NCI-H2196 (cell line): Measurements from ENCODE around the gene PDPR.
A peak's percentile ranks its signal among the peaks of the same experiment; 100 is the strongest.
"Not testable (repeated sequence)": the region's sequence is repeated elsewhere in the genome, so short reads cannot be mapped to it uniquely, and the experiment has no call there.

ENCODE experiments used
- DNase-seq: peaks from one replicate; lab custom pipeline; 2025; ENCODE audit not compliant: unreplicated experiment; lab: John Stamatoyannopoulos, UW

The PDPR gene

GRCh38 chr16:70127706-70128105 lies 13.6 kb downstream of the PDPR start:
- DNase-seq, result not testable (repeated sequence)

GRCh38 chr16:70128844-70129243 lies 14.7 kb downstream of the PDPR start:
- not testable (repeated sequence) for DNase-seq

- not testable (repeated sequence) for DNase-seq
These were observed 21.7 kb downstream of the PDPR start for GRCh38 chr16:70135796-70136195.

DNA sequence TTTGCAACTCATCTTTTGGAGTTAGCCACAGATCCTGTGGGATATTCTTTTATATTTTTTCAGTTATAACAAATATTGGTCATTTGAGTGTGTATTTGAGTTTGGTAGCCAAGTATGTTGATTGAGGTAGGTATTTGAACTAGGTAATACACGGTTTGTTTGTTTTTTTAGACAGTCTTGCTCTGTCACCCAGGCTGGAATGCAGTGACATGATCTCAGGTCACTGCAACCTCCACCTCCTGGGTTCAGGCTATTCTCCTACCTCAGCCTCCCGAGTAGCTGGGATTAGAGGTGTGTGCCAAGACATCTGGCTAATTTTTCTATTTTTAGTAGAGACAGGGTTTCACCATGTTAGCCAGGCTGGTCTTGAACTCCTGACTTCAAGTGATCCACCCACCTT lies 22.5 kb downstream of the PDPR start:
- not testable (repeated sequence) for DNase-seq

- DNase-seq, result not testable (repeated sequence)
These were observed 28.6 kb downstream of the PDPR start for GRCh38 chr16:70142739-70143138.

GRCh38 chr16:70143231-70143895 lies 29.2 kb downstream of the PDPR start:
- not testable (repeated sequence) for DNase-seq

GRCh38 chr16:70147853-70148252 lies 33.7 kb downstream of the PDPR start:
- not testable (repeated sequence) for DNase-seq

DNA sequence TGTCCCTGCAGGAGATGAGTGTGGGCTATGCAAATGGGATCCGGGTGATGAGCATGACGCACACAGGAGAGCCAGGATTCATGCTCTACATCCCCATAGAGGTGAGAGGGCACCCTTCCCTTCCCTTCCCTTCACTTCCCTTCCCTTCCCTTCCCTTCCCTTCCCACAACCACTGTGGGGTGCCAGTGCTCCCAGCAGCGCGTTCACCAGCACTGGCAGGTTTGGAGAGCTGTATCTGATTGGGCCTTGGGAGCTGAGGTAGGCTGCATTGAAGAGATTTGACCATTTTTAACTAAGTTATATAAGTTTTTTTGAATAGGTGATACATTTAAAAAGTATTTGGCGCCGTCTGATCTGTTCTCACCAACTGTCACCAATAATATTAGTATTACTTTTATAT lies 34.3 kb downstream of the PDPR start:
- DNase-seq, result not testable (repeated sequence)

GRCh38 chr16:70149296-70149695 lies 35.2 kb downstream of the PDPR start:
- not testable (repeated sequence) for DNase-seq

- DNase-seq, result peak; percentile 74
These were observed 37.3 kb downstream of the PDPR start for GRCh38 chr16:70151391-70151790.

- DNase-seq, result peak; percentile 60
These were observed 37.9 kb downstream of the PDPR start for GRCh38 chr16:70151941-70152509.

DNA sequence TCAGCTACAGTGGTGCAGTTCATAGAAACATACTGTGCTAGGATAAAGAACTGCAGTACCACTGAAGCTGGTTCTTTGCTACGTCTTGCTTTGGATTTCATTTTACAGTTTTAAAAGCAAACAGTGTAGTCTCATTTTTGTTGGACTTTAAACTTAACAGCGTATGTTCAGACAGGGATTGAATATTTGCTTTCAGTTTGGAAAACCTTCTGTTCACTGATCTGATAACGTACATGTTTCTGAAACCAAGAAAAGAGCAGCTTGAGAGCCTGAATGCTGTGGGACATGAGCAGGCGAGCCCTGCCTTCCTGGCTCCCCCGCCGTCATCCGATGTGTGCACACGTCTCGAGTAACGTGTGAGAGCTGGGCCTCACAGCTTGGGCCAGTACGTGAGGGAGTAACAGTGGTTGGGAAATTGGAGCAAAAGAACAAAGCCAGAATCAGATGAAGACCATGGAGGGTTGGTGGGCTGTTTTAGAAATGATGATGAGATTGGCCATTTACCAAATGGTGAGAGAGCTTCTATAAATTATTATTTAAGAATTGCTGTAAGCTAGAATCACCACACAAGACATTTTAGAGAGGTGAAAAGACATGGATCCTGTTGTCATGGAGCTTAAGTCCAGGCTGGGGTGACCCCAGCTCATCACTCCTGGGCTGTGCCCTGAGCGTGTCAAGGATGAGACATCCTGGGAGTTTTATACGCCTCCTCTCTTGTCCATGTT lies 38.6 kb downstream of the PDPR start:
- no peak for DNase-seq

DNA sequence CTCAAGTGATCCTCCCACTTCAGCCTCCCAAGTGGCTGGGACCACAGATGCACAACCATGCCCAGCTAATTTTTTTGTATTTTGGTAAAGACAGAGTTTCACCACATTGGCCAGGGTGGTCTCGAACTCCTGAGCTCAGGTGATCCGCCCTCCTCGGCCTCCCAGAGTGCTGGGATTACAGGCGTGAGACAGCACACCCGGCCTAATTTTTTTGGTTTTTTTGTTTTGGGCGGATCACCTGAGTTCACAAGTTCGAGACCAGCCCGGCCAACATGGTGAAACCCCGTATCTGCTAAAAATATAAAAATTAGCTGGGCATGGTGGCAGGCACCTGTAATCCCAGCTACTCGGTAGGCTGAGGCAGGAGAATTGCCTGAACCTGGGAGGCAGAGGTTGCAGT lies 40.6 kb downstream of the PDPR start:
- DNase-seq, result not testable (repeated sequence)

GRCh38 chr16:70156207-70156978 lies 42.3 kb downstream of the PDPR start:
- DNase-seq, result no peak

GRCh38 chr16:70157105-70157476 lies 43.0 kb downstream of the PDPR start:
- DNase-seq, result no peak

GRCh38 chr16:70157477-70158260 lies 43.5 kb downstream of the PDPR start:
- no peak for DNase-seq

- DNase-seq, result no peak
These were observed 44.3 kb downstream of the PDPR start for GRCh38 chr16:70158261-70158939.

DNA sequence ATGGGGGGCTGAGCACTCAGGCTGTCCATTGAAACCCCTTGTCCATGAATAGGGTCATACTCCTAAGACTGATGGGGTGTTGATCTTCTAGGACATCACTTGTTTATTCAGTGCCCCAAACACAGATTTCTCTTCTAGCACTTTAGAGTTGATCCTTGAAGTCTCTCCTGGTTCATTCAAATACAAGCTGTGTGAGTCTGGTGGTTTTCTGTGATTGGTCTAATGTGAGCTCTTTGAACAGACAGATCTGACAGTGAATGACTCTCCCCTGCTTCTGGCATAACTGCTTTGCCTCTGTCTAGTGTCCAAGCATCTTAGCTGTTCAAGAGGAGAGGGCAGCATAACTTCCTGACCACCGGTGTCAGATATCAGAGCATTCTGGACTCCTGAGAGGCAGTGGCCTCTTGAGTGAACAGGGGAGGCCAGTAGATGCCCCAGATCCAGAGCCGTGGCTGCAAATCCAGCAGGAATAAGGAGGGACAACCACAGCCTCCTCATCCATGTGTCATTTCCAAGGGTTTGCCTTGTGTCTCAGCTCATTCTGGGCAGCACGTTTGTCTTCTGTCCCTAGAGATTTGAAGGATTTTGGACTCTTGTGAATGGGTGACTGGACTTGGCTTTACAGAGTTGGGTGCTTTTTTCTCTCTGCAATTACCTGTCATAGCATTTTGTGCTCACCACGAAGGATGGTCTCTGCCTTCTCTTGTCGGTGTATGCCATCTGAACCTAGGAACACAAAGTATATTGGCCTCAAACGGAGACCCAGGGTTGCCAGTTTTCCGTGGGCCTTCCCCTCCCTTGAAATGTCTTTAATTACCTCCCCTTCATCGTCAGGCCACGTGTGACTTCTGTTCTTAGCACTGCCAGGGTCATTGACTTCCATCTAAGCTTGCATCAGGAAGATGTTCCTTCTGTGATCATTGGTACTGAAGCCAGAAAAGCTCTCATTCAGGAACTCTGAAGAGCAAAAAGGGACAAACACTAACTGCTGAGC lies 45.5 kb downstream of the PDPR start:
- DNase-seq, result no peak

DNA sequence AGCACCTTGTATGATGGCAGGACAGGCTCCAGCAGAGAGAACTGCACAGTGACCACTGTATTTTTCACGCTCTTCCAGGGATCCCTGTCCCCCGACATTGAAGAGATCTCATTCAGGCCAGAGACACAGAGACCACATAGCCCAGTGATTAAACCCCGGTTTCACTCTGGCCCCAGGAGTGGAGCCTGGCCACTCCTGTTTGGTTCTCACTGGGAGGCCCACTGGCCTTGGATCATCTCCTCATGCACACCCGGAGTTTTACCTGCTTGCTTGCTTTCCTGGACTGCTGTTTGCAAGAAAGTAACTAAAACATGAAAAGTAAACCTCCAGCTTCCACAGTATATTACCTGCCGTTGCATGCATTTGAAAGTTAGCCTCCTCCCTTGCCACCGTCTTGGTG lies 46.3 kb downstream of the PDPR start:
- DNase-seq, result no peak
